Fibroblast of skin of left quadriceps (primary cell): Measurements from ENCODE around the gene HS6ST2.

Source experiments
- DNase-seq, 2 experiments: peaks; one replicate each; pipeline ENCODE4 v3.0.0-alpha.2; 2013; ENCODE audit warnings: low read depth in 2 of 2

Gene HS6ST2

GRCh38 chrX:132742246-132742645, 216.2 kb downstream of the HS6ST2 start:
- DNase-seq: no peak

GRCh38 chrX:132741689-132742088, 216.7 kb downstream of the HS6ST2 start:
- DNase-seq: no peak

DNA sequence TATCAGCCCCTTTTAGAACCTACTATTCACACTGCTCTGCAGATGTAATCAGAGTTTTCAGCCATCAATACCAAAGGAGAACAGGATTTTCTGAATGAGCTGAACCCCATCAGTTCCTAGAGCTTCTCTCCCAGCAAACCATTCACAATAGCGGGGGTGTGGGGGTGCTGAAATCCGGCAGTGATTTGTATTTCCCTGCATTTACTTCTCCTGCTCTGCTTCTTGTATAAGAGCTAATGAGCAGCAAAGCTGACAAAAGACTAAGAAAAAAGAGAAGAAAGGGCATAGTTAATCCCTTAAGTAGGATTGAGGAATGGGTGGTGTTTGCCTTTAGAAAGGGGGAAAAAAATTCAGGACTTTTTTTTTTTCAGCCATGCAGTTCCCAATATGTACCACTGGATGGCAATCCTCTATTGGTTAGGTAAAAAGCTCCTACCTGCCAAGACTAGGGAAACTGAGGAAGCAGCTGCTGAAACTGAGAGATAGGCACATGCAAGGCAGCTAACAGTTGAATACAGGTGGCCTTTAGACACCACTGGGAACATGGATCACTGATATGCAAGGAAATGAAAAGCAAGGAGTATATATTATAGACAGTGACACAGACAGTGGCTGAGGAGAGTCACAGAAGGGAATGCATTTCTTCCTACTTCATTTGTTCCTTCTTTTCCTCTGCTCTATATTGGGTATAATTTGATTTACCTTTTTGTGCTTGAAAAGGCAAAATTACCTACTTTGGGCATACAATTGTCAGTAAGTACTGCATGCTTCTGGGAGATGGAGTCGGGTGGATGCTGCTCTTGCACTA, 217.9 kb downstream of the HS6ST2 start:
- no peak for DNase-seq

DNA sequence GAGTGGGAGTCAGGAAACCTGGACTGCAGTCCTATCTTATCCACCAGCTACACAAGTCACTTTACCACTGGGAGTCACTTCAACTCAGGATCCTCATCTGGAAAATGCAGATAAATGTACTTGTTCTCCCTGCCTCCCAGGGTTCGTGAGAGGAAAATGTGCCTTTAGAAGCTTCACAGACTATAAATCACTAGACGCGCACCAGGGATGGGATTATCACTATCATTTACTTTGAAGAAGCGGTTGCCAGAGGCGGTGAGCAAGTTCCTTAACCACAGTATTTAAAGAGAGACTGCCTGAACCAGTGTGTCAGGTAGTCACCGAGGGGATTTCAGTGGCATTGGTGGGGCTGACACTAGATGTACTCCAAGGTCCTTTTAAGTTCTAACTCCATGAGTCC, 219.5 kb downstream of the HS6ST2 start:
- DNase-seq: no peak

DNA sequence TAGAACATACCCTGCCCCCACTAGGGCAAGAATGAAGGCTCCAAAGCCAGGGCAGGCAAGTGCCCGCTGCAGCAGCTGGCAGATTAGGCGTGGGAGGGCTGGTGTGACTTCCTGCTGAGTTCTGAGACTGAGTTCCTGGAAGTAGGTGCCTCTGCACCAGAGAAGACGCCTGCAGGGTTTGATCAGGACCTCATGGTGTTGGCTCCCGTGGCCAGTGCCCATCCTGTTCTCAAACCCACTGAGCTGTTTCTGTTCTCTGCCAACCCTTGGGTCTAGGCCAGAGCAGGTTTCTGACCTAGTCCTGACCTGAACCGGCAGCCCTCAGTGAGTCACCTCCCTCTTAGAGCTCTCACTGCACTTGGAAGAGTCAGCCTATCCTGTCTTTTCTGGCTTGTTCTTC, 220.7 kb downstream of the HS6ST2 start:
- no peak for DNase-seq

DNA sequence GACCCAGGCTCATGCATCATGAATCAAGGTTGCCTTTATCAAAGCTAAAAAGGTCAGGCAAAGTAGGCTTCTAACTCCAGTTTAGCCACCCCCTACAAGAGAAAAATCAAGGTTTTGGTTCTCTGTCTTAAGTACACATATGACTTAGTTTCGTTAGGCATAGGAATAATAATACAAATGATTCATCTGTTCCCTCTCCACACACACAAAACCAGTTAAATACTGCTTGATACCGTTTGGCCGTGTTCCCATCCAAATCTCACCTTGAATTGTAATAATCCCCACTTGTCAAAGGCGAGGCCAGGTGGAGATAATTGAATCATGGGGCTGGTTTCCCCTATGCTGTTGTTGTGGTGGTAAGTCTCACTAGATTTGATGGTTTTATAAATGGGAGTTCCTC, 226.2 kb downstream of the HS6ST2 start:
- DNase-seq: no peak

GRCh38 chrX:132730726-132731125, 227.7 kb downstream of the HS6ST2 start:
- DNase-seq: no peak

- no peak for DNase-seq
Observed at GRCh38 chrX:132730266-132730665, 228.2 kb downstream of the HS6ST2 start.

- DNase-seq: no peak
Observed at GRCh38 chrX:132728296-132728695, 230.1 kb downstream of the HS6ST2 start.

- no peak for DNase-seq
Observed at GRCh38 chrX:132718431-132718958, 239.9 kb downstream of the HS6ST2 start.

GRCh38 chrX:132716006-132716405, 242.4 kb downstream of the HS6ST2 start:
- DNase-seq: no peak

- no peak for DNase-seq
Observed at GRCh38 chrX:132714913-132715312, 243.5 kb downstream of the HS6ST2 start.

DNA sequence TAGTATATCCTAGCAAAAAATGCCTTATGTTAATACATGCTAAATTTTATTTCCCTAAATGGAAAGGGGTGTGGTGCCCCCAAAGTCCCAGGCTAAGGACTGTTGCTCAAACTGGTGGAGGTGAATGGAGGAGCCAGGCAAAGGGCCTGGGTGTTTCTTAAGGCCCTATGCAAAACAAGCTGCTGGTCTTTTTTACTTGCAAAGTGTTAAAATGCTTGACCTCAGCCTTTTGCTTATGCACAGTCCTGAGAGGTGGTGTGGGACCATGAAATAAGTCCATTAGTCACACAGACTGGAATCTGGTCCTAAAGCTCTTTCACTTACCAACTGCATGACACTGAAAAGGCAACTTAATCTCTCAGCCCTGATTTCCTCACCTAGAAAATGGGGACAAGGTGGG, 246.1 kb downstream of the HS6ST2 start:
- DNase-seq: no peak

GRCh38 chrX:132710656-132711155, 247.7 kb downstream of the HS6ST2 start:
- DNase-seq: no peak

DNA sequence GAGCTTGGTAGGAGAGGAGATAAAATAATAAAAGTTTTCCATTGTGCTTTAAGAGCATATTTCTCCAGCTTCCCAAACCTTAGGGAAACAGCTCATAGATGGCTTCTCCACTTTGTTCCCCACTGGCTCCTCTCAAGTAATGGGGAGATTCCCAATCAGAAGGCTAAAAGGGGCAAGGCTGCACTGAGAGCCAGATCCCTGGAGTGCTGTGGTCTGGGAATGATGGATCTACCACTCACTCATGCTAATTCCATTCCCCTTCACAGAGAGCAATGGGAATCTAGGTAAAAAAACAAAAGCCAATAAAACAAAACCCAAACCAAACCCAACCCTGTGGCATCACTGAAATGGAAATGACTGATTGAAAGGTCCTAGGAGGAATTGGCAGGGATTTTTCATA, 249.9 kb downstream of the HS6ST2 start:
- DNase-seq: no peak

DNA sequence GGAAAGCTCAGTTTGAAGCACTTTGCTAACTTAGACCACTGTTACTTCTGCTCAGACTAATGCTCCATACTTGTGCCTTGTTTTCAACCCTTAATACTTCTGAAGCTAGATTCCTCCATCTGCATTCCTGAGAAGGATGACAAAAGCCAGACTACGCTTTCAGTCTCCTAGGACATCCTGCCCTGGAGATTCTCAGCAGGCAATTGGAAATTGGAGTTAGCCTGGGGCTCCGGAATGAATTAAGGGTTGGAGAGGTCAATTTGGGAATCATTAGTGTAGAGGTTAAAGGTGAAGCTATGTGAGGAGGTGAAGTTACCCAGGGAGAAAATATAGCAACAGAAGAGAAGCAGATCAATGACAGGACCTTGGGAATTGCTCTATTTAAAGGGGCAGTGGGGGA, 253.7 kb downstream of the HS6ST2 start:
- DNase-seq: no peak

- no peak for DNase-seq
Observed at GRCh38 chrX:132694382-132694781, 264.0 kb downstream of the HS6ST2 start.

DNA sequence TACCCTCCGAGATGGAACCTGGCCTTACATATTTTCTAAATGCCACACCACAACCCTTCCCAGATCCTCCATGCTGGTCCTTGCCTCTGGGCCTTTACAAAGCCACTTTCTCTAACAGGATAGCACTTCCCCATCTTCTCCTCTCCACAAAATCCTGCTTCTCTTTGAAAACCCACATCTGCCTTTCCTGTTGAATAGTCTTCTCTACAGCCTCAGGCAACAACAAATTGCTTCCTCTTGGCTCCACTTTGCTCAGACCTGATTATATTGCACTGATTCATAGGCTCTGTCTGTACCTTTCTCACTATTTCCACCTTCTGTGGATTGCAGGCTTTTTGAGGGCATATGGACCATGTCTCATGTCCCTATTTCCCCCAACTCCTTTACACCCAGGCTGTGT, 265.9 kb downstream of the HS6ST2 start:
- DNase-seq: no peak

DNA sequence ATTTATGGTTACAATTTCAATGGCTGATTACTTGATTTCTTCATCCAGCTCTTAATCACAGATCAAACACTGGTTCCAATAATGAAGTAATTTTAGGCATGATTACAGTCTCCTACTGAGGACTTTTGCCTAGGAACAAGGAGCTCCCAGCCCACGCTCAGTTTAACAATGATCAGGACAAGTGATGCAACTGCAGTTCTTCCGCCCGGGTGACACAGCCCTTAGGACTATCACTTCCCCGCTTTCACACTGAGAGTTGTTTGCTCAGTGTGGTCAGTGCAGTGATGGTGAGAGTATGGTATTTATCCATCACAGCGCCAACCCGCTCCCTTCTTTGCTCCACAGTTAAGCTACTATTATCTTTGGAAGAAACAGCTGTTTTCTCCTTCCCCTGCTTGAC, 266.4 kb downstream of the HS6ST2 start:
- DNase-seq: no peak

GRCh38 chrX:132689612-132690563, 268.5 kb downstream of the HS6ST2 start:
- no peak for DNase-seq

DNA sequence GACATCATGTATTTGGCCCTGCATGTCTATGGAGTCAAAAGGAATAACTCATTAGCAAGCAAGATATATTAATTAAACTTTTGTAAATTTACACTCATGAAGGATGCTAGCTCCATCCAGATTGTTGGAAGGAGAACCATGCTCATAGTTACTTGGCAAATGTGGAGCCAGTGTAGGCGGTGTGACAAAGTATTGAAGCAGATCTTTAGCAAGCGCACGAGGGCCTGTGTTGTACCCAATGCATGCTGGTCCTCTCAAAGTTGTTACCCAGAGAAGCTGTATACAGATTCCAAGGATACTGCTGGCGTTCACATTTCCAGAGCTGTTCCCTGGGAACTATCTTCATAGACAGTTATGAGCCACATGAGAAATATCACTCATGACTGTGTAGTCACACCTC, 273.2 kb downstream of the HS6ST2 start:
- no peak for DNase-seq

GRCh38 chrX:132677233-132677716, 281.2 kb downstream of the HS6ST2 start:
- no peak for DNase-seq
